NCI-H1105 (cell line): ENCODE data around the gene ABTB1.

ENCODE experiments used
- DNase-seq: peaks from one replicate; lab custom pipeline; 2025; lab: John Stamatoyannopoulos, UW

ABTB1 gene

GRCh38 chr3:127672429-127673190 is at the start of gene ABTB1:
TSS of gene ABTB1 (plus strand) at chr3:127672952. CDS start at chr3:127673026, 74 bp downstream.
- peak; percentile 88 for DNase-seq

GRCh38 chr3:127624063-127624462 is 48.7 kb upstream of the ABTB1 start:
- no peak for DNase-seq

- no peak for DNase-seq
Observed at GRCh38 chr3:127625821-127626220, 46.9 kb upstream of the ABTB1 start.

- no peak for DNase-seq
Observed at GRCh38 chr3:127628426-127628787, 44.3 kb upstream of the ABTB1 start.

- DNase-seq = peak; percentile 65
Observed at GRCh38 chr3:127628788-127629466, 43.8 kb upstream of the ABTB1 start, which contains the start of gene PODXL2. TSS of gene PODXL2 (plus strand) at chr3:127629185. CDS start at chr3:127629220, 35 bp downstream.

- peak; percentile 16 for DNase-seq
Observed at GRCh38 chr3:127629467-127630403, 43.0 kb upstream of the ABTB1 start.

- no peak for DNase-seq
Observed at GRCh38 chr3:127630811-127631714, 41.7 kb upstream of the ABTB1 start.

- DNase-seq = no peak
Observed at GRCh38 chr3:127632035-127632820, 40.5 kb upstream of the ABTB1 start.

- no peak for DNase-seq
Observed at GRCh38 chr3:127634653-127635052, 38.1 kb upstream of the ABTB1 start.

GRCh38 chr3:127637546-127637945 is 35.2 kb upstream of the ABTB1 start:
- no peak for DNase-seq

- no peak for DNase-seq
Observed at GRCh38 chr3:127637971-127638370, 34.8 kb upstream of the ABTB1 start.

- no peak for DNase-seq
Observed at GRCh38 chr3:127639173-127640041, 33.3 kb upstream of the ABTB1 start.

- DNase-seq = no peak
Observed at GRCh38 chr3:127640042-127640355, 32.8 kb upstream of the ABTB1 start.

GRCh38 chr3:127644641-127645370 is 27.9 kb upstream of the ABTB1 start:
- DNase-seq = no peak

GRCh38 chr3:127645371-127646015 is 27.3 kb upstream of the ABTB1 start:
- DNase-seq = no peak

- DNase-seq = no peak
Observed at GRCh38 chr3:127646501-127647046, 26.2 kb upstream of the ABTB1 start.

- DNase-seq = no peak
Observed at GRCh38 chr3:127647166-127647844, 25.4 kb upstream of the ABTB1 start.

- no peak for DNase-seq
Observed at GRCh38 chr3:127647845-127648204, 24.9 kb upstream of the ABTB1 start.
